Endodermal cell (in vitro differentiated cells): ENCODE measurements around the gene UVRAG. TPM values are rescaled to one million over a fixed set of nuclear protein-coding genes. Genes with fewer than 3 reads are reported as not detected.

ENCODE experiments used
- DNase-seq: peaks from one replicate; pipeline ENCODE4 v3.0.0-alpha.2; 2017
- H3K27ac ChIP-seq: 2 replicates; pipeline ENCODE4 v1.5.1; 2013; ENCODE audit warnings: mild to moderate bottlenecking, low read depth, low read length, moderate library complexity
- H3K27me3 ChIP-seq: 2 replicates; pipeline ENCODE4 v1.6.1; 2013; ENCODE audit warnings: mild to moderate bottlenecking, low read length, moderate library complexity; ENCODE audit not compliant: insufficient read depth, control insufficient read depth, poor library complexity, severe bottlenecking
- H3K36me3 ChIP-seq: 2 replicates; pipeline ENCODE4 v1.7.0; 2013; ENCODE audit warnings: mild to moderate bottlenecking, low read length, moderate library complexity; ENCODE audit not compliant: control insufficient read depth, insufficient read depth
- H3K4me1 ChIP-seq: one replicate; pipeline ENCODE4 v1.7.0; 2013; ENCODE audit warnings: low read length; ENCODE audit not compliant: control insufficient read depth, insufficient read depth
- H3K4me3 ChIP-seq: 2 replicates; pipeline ENCODE4 v1.5.1; 2013; ENCODE audit warnings: mild to moderate bottlenecking, low read length, moderate library complexity
- H3K9ac ChIP-seq: 2 replicates; pipeline ENCODE4 v1.6.1; 2013; ENCODE audit warnings: mild to moderate bottlenecking, low read length, moderate library complexity; ENCODE audit not compliant: poor library complexity, severe bottlenecking; ENCODE audit errors: extremely low read depth
- H3K9me3 ChIP-seq: 2 replicates; pipeline ENCODE4 v1.6.1; 2013; ENCODE audit warnings: mild to moderate bottlenecking, low read length, moderate library complexity; ENCODE audit not compliant: control insufficient read depth
- H3K27ac Mint-ChIP-seq: 2 replicates; pipeline ENCODE4 v1.8.0; 2020; ENCODE audit warnings: mixed read lengths
- H3K27me3 Mint-ChIP-seq: 2 replicates; pipeline ENCODE4 v1.8.0; 2021; ENCODE audit warnings: mild to moderate bottlenecking, mixed read lengths; ENCODE audit not compliant: insufficient read depth
- H3K36me3 Mint-ChIP-seq: 2 replicates; pipeline ENCODE4 v1.8.0; 2020; ENCODE audit warnings: low read depth, mixed read lengths
- H3K4me1 Mint-ChIP-seq: 2 replicates; pipeline ENCODE4 v1.8.0; 2020; ENCODE audit warnings: mixed read lengths
- H3K4me3 Mint-ChIP-seq: 2 replicates; pipeline ENCODE4 v1.8.0; 2020; ENCODE audit warnings: mild to moderate bottlenecking, moderate library complexity, mixed read lengths
- H3K9me3 Mint-ChIP-seq: 2 replicates; pipeline ENCODE4 v1.8.0; 2020; ENCODE audit warnings: mild to moderate bottlenecking, mixed read lengths
- WGBS, 2 experiments: methylation state at CpG; one replicate each; pipeline versions ENCODE4 v1.1.5 to v1.1.7; 2013; ENCODE audit warnings: missing lambda C conversion rate in 2 of 2, mixed read lengths in 1 of 2; ENCODE audit not compliant: insufficient coverage in 1 of 2, insufficient read length in 1 of 2; 5-methylcytosine and 5-hydroxymethylcytosine counted together
- total RNA-seq, 2 donors: library from RNA; stranded (reverse); fragmentation: NEBNext Ultra II Directional in 1 of 2; extraction: Animal tissue kit (Norgen Biotek cat#: 25700) in 1 of 2; gene quantifications; 2 replicates in 1 of 2; 3 replicates in 1 of 2; pipeline ENCODE4 v1.2.1, GENCODE V29; 2021
- TF ChIP-seq, protein P1 (sequence below): fragments of 200-600 bp; sonication (generic); conservative IDR thresholded peaks from 2 replicates; pipeline ENCODE4 v1.5.0; 2021; ENCODE audit warnings: antibody characterized with exemption, mild to moderate bottlenecking

UVRAG gene
- total RNA-seq, 2 donors from 2014 or later: 19.7 to 34.9 TPM

DNA sequence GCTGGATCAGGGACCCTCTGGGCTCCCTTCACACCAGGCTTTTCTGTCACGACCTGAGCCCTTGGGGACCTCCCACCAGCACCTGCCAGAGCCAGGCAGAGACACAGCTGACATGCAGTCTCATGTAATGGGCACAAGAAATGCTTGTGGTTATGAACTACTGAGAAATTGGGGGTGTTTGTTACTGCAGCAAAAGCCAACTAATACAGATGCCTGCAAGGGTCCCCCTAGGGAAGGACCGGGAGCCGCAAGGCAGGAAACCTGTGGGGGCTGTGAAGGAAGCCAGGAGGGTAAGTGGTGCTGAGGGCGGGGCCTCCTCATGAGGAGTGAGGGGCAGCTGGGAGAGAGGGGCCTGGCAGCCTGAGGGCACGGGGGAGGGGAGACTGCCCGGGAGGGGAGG lies 374.7 kb downstream of the UVRAG start:
- Mint-ChIP-seq H3K4me3 (no peak overlapping the region), H3K4me1 (no peaks in the 10 kb centered on the region), H3K27me3 (peaks cover 5% of the 10 kb centered on the region), H3K36me3 (no peaks in the 10 kb centered on the region), H3K9me3 (no peaks in the 10 kb centered on the region), H3K27ac (no peak overlapping the region)
- DNase-seq: no peak
- Histone ChIP-seq H3K27ac (no peak overlapping the region), H3K36me3 (no peaks in the 10 kb centered on the region), H3K4me3 (no peak overlapping the region), H3K9ac (no peak overlapping the region), H3K4me1 (no peaks in the 10 kb centered on the region), H3K9me3 (no peaks in the 10 kb centered on the region), H3K27me3 (no peaks in the 10 kb centered on the region)
- TF ChIP-seq, protein P1, sequence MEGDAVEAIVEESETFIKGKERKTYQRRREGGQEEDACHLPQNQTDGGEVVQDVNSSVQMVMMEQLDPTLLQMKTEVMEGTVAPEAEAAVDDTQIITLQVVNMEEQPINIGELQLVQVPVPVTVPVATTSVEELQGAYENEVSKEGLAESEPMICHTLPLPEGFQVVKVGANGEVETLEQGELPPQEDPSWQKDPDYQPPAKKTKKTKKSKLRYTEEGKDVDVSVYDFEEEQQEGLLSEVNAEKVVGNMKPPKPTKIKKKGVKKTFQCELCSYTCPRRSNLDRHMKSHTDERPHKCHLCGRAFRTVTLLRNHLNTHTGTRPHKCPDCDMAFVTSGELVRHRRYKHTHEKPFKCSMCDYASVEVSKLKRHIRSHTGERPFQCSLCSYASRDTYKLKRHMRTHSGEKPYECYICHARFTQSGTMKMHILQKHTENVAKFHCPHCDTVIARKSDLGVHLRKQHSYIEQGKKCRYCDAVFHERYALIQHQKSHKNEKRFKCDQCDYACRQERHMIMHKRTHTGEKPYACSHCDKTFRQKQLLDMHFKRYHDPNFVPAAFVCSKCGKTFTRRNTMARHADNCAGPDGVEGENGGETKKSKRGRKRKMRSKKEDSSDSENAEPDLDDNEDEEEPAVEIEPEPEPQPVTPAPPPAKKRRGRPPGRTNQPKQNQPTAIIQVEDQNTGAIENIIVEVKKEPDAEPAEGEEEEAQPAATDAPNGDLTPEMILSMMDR: no peak
- WGBS, 2 experiments: 44 to 68% methylated on average over 3 to 6 of the region's 6 CpGs

DNA sequence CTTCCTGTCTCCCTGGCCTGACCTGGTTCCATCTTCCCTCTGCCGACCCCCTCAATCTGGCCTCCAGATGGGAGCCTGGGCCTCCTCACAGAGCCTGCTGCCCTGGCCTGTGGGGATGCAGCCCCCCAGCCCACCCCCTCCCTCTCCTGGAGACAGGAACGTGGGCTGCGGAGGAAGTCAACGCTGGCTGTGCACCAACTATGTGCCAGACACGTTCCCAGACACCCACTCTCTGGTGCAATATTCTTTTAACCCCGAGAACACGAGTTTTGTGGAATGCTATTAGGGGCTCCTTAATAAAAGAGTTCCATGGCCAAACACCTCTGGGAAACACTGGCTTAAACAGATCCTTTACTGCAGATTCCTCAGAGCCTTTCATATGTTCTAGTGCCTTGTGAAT lies 375.4 kb downstream of the UVRAG start:
- TF ChIP-seq, protein P1: no peak
- WGBS, 2 experiments: 84 to 89% methylated on average over 5 to 7 of the region's 7 CpGs
- Histone ChIP-seq H3K27me3 (no peaks in the 10 kb centered on the region), H3K36me3 (no peaks in the 10 kb centered on the region), H3K9me3 (no peaks in the 10 kb centered on the region), H3K4me1 (no peaks in the 10 kb centered on the region), H3K9ac (no peak overlapping the region), H3K27ac (no peak overlapping the region), H3K4me3 (no peak overlapping the region)
- Mint-ChIP-seq H3K4me1 (no peaks in the 10 kb centered on the region), H3K27me3 (peaks cover 5% of the 10 kb centered on the region), H3K27ac (no peak overlapping the region), H3K36me3 (no peaks in the 10 kb centered on the region), H3K4me3 (no peak overlapping the region), H3K9me3 (no peaks in the 10 kb centered on the region)
- DNase-seq: no peak

Other genes with a start within 250 kb of the UVRAG start
- 1 to 10 TPM; 1.9 to 4.2 TPM for gene MAP6, start 146.2 kb upstream of the UVRAG start, total RNA-seq
- gene MOGAT2, start 97.4 kb upstream of the UVRAG start, total RNA-seq: not detected
- gene DGAT2, start 46.4 kb upstream of the UVRAG start, total RNA-seq: 10 to 100 TPM in 1 of 2 donors, 1 to 10 TPM in 1; 6.0 to 14.2 TPM